Stomach (tissue), 4 donors: ENCODE measurements around the gene ZXDC.

ENCODE experiments used
- EP300 ChIP-seq: sonication (generic); formaldehyde crosslinking; IDR thresholded peaks from one replicate; pipeline ENCODE4 v1.6.1; 2017; ENCODE audit warnings: antibody characterized with exemption
- TF ChIP-seq, protein P1 (sequence below), 7 experiments: fragments of 450-650 bp in 4 of 7; fragments of 200-600 bp in 3 of 7; sonication (generic) in 3 of 7; IDR thresholded peaks; one replicate each; pipeline ENCODE4 v1.5.1; 2016 to 2019; ENCODE audit warnings: antibody characterized with exemption in 7 of 7, control low read depth in 2 of 7, mild to moderate bottlenecking in 1 of 7

GRCh38 chr3:126414406-126414805, 61.3 kb downstream of the ZXDC start:
- TF ChIP-seq, protein P1, sequence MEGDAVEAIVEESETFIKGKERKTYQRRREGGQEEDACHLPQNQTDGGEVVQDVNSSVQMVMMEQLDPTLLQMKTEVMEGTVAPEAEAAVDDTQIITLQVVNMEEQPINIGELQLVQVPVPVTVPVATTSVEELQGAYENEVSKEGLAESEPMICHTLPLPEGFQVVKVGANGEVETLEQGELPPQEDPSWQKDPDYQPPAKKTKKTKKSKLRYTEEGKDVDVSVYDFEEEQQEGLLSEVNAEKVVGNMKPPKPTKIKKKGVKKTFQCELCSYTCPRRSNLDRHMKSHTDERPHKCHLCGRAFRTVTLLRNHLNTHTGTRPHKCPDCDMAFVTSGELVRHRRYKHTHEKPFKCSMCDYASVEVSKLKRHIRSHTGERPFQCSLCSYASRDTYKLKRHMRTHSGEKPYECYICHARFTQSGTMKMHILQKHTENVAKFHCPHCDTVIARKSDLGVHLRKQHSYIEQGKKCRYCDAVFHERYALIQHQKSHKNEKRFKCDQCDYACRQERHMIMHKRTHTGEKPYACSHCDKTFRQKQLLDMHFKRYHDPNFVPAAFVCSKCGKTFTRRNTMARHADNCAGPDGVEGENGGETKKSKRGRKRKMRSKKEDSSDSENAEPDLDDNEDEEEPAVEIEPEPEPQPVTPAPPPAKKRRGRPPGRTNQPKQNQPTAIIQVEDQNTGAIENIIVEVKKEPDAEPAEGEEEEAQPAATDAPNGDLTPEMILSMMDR (IDR thresholded peaks at IDR 0.05): no peak
- TF ChIP-seq EP300: no peak
